ELF-1 (cell line): ENCODE measurements around the gene TMEM97.
A peak's percentile ranks its signal among the peaks of the same experiment; 100 is the strongest.
"Not testable (repeated sequence)": the region's sequence is repeated elsewhere in the genome, so short reads cannot be mapped to it uniquely, and the experiment has no call there.

Experiments used
- DNase-seq: peaks from one replicate; pipeline ENCODE4 v3.0.0-alpha.2; 2016; ENCODE audit warnings: low read depth, low spot score

TMEM97 gene

DNA sequence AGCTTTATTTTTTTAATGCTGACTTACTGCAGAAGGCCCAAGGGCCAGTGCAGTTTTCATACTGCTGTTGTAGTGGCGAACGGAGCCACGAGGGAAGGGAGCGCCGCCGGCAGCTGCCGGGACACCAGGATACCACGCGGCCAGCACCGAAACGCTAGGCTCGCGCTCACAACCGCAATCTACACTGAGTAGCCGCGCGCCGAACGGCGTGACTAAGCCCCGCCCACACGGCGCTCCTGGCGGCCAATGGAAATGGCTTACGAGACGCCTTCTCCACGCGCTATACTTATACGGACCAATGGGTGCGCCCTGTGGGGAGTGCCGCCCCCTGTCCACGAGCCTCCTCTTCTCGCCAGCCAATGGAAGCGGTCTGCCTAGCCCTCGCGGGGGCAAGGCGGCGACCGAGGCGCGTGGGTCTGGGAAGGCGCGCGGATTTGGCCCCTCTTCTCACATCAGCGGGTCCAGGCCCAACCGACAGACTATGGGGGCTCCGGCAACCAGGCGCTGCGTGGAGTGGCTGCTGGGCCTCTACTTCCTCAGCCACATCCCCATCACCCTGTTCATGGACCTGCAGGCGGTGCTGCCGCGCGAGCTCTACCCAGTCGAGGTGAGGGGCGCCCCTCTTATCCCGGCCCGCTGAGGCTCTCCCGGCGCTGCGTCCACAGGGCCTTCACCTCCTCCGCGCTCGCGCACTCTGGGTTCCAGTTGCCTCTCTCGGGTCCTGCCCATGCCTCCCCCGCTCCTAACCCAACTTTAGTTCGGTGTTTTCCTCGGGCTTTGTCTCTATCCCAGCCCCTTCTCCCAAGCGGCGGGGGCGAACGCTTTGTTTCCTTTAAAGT, at the start of gene TMEM97:
Gene TMEM97 (plus strand): TSS at position 442 of the 839 bp plus-strand sequence. CDS start 40 bp downstream, at position 482.
- DNase-seq, result peak; percentile 97

DNA sequence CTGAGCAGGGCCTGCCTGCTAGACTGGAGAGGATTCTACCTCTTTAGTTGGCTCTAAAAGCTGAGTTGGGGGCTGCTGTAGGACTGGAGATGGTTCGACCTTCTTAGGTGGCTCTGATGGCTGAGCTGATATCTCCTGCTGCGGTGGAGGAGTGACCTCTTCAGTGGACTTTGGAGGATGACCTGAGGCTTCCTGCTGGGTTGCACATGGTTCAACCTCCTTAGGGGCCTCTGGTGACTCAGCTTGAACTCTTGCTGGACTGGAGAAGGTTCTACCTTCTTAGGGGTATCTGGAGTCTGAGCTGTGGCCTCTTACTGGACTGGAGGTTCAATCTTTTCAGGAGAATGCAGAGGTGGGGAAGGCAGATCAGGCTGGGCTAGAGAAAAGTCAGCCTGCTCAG, 48.9 kb upstream of the TMEM97 start:
- no peak for DNase-seq

DNA sequence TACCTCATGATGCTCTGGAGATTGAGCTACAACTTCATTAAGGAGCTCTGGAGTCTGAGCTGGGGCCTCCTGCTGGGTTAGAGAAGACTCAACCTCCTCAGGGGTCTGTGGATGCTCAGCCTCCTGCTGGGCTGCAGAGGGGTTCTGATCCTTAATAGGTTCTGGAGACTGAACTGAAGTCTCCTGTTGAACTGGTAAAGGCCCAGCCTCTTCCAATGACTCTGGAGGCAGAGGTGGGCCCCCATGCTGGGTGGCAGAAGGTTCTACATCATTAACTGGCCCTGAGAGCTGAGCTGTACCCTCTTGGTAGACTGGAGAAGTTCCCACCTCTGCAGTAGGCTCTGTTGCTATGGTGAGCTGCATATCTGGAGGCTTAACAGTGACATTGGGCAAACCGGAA, 48.1 kb upstream of the TMEM97 start:
- no peak for DNase-seq

DNA sequence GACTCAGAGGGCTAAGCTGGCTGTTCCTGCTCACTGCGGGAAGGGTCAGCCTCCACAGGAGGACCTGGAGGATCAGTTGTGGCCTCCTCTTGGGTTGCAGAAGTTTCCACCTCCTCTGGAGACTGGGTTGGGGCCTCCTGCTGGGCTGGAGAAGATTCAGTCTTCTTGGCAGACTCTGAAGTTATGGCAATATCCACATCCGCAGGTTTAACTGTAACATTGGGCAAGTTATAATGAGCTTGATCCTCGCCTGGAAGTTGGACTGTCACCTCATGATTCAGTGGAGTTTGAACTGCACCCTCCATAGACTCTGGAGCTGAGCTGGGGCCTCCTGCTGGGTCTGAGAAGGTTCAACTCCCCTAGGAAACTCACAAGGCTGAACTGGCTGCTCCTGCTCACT, 47.6 kb upstream of the TMEM97 start:
- DNase-seq, result no peak

DNA sequence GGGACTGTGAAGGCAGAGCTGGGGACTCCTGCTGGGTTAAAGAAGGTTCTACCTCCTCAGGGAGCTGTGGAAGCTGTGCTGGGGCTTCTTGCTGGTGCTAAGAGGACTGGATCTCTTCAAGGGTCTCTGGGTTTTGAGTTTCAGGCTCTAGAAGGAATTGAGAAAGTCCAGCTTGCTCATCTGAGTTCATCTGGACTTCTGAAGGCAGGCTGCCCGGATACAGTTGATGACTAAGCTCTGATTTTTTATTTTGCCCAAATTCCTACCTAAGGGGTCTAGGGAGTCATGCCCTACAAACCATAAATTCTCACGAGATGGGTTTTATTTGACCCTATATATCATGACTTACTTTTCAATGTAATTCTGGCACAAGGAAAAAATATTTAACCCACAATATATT, 46.8 kb upstream of the TMEM97 start:
- no peak for DNase-seq

DNA sequence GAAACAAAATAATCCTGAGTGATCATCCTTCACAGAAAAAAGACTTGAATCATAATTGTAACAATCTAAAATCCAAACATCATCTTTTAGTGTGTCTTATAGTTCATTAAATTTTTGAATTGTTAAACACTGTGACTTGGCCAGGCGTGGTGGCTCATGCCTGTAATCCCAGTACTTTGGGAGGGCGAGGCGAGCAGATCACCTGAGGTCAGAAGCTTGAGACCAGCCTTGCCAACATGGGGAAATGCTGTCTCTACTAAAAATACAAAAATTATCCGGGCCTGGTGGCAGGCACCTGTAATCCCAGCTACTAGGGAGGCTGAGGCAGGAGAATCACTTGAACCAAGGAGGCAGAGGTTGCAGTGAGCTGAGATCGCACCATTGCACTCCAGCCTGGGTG, 45.7 kb upstream of the TMEM97 start:
- not testable (repeated sequence) for DNase-seq

DNA sequence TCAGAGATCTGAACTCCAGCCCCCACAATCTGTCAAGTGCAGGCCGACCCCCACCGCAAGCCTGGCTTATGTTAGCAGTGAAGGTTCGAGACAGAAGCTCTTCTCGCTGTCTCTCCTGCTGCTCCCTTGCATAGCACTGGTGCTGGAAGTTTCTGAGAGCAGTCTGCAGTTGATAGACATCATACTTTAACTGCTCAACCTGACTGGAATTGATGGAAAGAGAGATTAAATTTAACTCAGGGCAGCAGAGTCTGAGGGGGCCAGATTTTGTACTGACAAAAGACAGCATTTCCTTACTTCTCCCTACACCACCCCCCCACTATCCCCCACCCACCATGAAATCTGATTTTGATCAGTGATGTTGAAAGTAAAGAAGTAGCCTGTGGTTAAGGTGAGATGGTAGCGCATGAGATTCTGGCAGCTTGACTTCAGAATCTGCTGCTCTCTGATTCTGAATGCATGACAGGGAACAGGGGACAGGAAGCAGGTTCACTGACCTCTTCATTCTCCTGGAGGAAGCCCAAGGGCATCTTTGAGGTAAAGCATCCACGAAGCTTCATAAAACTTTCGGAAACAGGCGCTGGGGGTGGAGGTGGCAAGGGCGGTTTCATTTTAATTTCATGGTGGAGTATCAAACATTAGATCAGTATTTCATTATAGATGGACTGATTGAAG, 44.3 kb upstream of the TMEM97 start:
- DNase-seq, result no peak

DNA sequence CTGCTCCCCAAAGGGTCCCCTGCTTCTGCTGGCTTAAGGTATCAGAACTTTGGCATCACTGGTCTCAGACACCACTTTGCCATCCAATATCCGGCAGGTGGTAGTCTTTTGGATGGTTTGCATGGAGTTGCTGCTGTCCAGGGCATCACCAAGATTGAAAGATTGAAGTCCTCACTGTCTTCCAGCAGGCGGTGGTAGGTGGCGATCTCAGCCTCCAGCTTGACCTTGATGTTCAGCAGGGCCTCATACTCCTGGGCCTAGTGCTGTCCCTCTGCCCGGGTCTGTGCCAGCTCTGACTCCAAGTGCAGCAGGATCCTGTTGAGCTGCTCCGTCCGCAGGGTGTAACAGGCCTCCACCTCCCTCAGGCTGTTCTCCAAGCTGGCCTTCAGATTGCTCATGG, 43.0 kb upstream of the TMEM97 start:
- DNase-seq, result no peak

DNA sequence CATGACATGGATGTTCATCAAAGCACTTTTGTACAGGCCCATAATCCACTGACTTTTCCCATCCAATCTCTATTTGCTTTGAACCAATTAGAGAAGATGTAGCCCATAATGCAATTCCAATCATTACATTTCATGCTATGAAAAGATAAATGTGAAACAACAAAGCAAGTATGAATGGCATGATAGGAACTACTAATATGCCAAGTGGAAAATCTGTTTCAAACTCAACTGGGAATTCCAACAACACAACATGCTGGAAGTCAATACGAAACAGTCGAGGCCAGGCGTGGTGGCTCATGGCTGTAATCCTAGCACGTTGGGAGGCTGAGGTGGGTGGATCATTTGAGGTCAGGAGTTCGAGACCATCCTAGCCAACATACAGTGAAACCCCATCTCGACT, 39.6 kb upstream of the TMEM97 start:
- no peak for DNase-seq

DNA sequence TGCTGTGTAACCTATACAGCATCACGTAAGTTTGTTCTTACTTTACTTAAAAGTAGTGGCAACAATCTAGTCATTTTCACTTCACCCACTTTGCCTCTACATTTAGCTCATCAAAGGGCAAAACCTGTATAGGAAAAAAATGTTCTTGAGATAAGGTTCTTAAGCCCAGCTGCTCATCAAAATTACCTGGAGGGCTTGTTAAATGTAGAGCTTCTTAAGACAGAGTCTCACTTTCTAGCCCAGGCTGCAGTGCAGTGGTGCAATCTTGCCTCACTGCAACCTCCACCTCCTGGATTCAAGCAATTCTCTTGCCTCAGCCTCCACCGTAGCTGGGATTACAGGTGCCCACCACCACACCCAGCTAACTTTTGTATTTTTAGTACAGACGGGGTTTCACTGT, 38.2 kb upstream of the TMEM97 start:
- no peak for DNase-seq

DNA sequence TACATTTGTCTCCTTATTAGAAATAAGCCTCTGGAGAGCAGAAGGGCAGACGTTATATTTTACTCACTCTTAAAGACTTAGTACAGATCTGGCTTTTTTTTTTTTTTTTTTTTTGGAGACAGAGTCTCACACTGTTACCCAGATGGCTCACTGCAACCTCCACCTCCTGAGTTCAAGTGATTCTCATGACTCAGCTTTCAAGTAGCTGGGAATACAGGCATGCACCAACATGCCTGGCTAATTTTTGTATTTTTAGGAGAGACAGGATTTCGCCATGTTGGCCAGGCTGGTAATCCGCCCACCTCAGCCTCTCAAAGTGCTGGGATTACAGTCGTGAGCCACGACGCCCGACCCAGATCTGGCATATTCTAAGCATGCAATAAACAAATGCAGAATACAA, 36.4 kb upstream of the TMEM97 start:
- peak; percentile 18 for DNase-seq

DNA sequence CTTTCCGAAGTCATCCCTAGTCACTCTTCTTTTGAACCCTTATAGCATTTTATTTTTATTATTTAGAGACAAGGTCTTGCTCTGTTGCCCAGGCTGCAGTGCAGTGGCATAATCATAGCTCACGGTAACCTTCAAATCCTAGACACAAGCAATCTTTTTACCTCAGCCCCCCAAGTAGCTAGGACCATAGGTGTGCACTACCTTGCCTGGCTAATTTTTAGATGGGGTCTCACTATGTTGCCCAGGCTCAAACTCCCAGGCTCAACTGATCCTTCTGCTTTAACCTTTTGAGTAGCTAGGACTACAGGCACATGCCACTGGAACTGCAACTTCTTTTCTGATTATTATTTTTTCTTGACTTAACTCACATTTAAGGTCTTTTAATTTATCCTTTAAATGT, 33.0 kb upstream of the TMEM97 start:
- DNase-seq, result no peak

DNA sequence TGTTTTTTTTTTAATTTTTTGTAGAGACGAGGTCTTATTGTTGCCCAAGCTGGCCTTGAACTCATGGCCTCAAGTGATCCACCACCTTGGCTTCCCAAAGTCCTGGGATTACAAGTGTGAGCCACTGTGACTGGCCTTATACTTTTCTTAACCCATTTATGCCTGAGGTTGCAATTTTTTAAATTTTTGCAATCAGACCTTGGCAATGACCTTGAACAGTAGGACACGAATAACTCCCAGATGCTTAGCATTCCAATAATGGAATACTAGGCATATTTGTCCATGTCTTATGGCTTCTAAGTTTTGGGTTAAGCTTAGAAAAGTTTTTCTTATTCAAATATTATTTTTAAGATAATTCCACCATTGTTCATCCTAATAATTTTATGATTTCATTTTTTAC, 28.3 kb upstream of the TMEM97 start:
- DNase-seq, result no peak

DNA sequence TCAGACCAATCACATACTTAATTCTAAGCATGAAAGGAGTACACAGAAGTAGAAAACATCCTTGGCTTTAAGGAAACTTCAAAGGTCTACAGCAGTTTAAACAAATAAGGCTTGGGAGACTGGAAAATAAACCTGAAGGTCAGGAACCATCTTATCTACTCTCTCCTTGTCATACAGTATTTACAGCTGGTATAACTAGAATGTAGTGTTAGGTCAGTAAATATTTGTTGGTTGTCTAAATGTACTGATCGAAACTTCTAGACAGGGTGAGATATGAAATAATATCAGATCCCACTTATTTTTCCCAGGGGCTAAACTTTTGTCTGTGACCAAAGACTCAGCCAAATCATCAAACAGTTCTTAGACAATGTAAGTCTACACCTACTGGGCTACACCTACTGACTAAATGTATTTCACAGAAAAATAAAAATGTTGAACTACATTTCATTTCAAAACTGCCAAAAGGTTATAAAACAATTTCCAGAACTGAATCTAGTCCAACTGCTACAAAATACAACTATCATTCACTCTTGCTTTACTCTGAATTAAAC, 27.1 kb upstream of the TMEM97 start:
- DNase-seq, result no peak

DNA sequence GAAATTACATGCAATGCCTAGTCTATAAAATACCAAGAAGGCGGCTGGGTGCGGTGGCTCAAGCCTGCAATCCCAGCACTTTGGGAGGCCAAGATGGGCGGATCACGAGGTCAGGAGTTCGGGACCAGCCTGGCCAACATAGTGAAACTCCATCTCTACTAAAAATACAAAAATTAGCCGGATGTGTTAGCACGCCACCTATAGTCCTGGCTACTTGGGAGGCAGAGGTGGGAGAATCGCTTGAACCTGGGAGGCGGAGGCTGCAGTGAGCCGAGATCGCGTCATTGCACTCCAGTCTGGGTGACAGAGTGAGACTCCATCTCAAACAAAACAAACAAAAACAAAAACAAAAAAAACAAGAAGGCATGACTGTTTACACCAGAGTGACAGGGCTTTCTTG, 26.1 kb upstream of the TMEM97 start:
- not testable (repeated sequence) for DNase-seq

DNA sequence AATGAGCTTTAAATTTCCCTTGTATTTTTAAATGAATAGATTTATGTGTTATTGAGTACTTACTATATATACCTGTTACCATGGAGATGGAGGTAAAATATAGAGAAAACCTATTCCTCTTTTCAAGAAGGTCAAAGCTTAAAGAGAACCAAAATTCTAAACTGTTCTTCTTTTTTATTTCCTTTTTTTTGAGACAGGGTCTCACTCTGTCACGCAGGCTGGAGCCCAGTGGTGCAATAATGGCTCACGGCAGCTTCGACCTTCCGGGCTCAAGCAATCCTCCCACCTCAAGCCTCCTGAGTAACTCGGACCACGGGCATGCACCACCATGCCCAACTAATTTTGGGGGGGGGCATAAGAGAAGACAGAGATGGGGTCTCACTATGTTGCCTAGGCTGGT, 25.0 kb upstream of the TMEM97 start:
- DNase-seq, result no peak

DNA sequence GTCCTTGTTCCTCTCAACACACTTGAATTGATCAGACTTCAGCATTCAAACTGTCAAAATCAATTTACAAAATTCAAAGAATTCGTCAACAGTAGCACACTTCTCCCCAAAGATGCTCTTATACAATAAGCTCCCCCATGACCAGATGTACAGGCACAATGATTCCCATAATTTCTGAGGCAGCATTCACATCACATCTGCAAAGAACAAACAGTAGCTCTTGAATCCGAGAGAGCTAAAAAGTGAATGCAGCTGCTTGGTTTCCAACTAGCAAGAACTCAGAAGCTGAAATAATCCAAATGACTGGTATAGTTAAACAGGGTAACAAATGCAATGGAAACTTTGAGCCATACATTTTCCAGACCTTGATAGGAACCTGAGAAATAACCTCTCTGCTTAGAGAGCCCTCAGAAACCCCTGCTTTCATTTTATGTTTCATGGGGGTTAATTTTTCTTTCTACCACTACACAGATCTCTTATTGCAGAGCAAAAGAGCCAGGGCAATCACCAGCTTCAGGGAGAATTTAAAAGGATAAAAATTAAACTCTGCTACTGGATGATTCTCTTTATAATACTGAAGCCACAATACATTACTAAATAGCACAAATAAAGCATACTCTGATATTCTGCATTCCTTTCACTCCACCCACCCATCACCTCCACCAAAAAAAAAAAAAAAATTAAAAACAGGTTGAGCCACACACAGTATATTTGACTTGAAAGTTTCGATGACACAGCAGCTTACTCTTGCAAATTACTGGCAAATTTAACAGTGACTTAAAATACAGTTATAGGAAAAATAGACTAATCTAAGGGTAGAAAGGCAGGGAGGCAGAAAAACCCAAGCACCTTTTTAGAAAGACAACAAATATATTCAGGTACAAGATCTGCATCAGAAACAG, 23.1 kb upstream of the TMEM97 start:
- DNase-seq, result no peak

DNA sequence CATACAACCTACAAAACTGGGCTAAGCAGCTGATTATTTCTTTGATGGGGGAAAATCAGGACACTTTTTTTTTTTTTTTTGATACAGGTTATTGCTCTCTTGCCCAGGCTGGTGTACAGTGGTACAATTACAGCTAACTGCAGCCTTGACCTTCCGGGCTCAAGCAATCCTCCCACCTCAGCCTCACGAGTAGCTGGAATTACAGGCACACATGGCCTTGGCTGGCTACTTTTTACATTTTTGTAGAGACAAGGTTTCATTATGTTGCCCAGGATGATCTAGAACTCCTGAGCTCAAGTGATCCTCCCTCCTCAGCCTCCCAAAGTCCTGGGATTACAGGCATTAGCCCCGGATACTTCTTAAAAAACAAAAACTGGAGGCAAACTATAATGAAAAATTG, 20.6 kb upstream of the TMEM97 start:
- no peak for DNase-seq

DNA sequence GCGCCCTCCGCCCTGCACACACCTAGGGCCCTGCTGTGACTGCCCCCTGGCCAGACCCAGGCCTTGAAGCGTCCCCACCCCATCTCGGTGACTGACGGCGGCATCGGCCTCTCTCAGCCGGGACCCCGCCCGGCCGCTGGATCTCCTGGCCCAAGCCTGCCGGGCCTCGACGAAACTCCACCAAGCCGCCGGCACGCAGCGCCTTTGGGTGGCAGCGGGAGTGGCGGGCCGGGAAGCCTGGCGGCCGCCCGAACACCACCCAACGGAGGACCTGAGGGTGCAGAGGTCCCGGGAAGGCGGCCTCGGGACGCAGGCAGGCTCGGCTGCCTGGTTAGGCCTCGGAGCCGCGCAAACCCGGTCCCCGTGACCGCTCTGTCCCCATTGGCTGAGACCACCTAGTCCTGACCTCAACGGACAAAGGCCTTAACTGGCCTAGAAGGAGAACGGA, 12.0 kb upstream of the TMEM97 start:
- peak; percentile 58 for DNase-seq

DNA sequence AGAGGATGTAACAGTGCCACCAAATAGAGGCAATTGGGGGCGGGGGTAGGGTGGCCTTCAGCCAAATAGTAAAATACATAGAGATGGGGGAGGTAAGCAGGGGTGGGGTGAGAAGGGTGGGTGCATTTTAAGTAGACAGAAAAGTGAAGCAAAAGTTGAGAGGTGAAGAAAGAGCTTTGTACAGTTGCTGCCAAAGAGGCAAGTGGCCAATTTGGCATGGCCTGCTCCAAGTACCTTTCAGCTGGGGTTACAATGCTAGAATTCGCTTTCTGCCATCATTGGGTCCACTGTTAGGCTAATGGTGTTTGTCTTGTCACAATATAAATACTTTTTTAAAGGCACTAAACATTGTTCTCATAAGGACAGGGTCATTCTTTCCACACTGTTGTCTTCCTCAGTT, 5.2 kb upstream of the TMEM97 start:
- DNase-seq, result no peak

DNA sequence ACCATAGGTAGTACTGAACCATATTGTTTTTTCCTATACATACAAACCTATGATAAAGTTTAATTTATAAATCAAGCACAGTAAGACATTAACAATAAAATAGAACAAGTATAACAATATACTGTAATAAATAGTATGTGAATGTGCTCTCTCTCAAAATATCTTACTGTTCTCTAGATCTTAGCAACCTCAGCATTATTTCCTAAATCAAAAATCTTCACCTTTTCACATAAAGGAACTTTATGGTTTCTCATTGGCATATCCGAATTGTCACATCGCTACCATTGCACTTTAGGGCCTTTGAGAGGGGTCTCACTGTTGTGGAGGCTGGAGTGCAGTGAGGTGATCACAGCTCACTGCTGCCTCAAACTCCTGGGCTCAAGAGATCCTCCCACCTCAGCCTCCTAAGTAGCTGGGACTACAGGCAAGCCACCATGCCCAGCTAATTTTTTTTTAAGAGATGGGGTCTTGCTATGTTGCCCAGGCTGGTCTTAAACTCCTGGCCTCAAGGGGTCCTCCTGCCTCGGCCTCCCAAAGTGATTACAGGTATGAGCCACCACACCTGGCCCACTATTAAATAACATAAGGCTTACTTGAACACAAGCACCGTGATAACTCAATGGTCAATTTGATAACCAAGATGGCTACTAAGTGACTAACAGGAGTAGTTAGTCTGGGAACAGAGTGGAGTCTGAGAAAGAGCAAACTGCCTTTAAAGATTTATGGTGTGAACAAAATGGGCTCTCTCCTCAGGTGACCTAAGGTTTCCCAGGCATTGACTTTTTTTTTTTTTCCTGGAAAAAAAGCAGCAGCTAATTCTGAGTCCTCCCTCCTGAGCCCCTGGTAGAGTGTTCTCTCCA, 2.9 kb upstream of the TMEM97 start:
- DNase-seq, result no peak
